GM18505 (cell line): ENCODE results near the gene MID1.

Experiments
- ATAC-seq: cut with Tn5 transposase; IDR thresholded peaks from one replicate; pipeline ENCODE4 v1.9.1; 2021; ENCODE audit not compliant: unreplicated experiment
- POLR2A ChIP-seq: IDR thresholded peaks from 4 replicates; pipeline ENCODE4 v1.6.1; 2011; ENCODE audit warnings: borderline replicate concordance; ENCODE audit not compliant: insufficient read depth, insufficient read length; ENCODE audit errors: extremely low read depth

MID1 gene

GRCh38 chrX:10433296-10433965 is 187.0 kb downstream of the MID1 start:
- ATAC-seq, result no peak
- TF ChIP-seq POLR2A, result no peak

DNA sequence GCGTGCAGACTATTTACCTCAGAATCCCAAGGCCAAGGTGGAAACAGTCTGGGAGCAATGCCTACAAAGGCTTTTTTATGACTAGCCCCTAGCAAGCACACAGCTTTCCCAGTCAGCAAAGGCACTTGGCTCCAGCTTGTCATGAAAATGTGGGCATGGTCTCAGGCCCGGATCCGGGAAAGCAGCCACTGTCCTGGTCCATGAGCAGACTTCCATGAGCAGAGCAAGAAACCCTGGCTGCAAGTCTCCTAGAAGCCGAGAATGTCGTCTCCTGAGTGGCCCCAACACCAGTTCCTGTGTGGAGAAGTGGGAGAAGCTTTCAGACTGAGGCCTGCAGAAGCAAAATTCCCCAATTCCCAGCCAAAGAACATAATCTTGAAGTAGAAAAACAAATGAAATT is 190.5 kb downstream of the MID1 start:
- ATAC-seq, result no peak
- no peak for TF ChIP-seq POLR2A

DNA sequence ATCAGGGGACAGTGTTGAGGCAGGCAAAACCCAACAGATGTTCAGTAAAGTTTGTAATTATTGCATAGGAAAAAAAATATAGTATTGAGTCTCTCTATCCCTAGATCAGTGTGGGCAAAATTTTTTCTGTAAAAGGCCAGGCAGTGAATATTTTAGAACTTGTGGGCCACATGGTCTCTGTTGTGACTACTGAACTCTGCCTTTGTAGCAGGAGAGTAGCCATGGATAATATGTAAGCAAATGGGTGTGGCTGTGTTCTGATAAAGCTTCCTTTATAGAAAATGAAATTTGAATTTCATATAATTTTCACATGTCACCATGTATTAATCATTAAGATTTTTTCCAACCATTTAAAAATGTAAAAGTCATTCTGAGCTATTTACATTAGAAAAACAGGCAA is 193.1 kb downstream of the MID1 start:
- ATAC-seq, result no peak
- TF ChIP-seq POLR2A, result no peak

DNA sequence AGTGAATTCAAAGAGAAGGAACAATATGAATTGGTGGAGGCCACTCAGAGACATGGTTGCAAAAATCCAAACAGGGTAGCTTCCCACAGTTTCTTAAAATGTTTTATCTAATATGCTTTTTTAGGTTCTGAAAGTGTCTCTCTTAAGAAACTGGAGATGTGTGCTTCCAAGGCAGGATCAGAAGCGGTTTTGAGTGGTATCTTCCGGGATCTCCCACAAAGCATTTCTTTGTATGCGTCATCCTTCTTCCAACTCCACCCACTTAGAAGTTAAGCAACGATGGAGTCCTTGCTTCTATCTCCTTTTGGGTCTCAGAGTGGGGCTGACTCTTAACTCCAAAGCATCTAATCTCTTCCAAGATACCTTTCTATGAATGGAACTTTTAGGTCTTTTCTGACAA is 196.7 kb downstream of the MID1 start:
- ATAC-seq, result no peak
- TF ChIP-seq POLR2A, result no peak

DNA sequence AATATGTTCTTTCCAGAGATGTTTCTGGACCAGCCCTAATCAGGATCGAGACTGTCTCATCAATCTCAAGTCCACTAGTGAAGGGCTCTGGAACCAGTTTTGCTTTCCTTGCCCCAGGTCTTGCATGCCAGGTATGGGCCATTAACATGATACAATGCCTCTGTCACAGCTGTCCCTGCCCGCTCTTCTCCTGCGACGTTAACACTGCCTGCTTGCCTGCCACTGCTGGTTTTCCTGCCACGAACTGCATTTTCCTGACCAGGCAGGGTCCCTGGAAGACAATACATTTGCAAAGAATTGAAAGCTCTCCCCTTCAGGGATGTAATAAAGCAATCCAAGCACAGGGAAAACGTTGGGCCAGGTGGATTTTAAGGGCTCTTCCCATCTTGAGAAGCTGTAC is 200.3 kb downstream of the MID1 start:
- no peak for TF ChIP-seq POLR2A
- no peak for ATAC-seq

DNA sequence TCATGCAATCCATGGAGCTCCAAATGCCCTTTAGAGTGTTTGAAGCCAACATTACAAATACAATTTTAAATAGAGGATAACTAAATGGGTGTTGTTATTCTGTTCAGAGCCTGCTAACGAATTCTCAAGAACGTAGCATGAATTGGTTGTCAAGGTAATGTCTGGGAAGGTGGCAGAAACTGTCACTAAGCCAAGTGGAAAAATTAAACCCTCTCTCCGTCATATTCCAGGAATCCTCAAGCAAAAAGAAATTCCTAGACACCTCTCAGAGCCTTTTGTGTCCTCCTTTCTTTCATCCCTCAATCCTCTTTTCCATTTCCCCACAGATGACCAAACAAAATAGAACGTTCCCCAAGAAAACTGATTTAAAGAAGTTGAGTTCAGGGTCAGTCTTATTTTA is 204.0 kb downstream of the MID1 start:
- no peak for TF ChIP-seq POLR2A
- ATAC-seq, result no peak

DNA sequence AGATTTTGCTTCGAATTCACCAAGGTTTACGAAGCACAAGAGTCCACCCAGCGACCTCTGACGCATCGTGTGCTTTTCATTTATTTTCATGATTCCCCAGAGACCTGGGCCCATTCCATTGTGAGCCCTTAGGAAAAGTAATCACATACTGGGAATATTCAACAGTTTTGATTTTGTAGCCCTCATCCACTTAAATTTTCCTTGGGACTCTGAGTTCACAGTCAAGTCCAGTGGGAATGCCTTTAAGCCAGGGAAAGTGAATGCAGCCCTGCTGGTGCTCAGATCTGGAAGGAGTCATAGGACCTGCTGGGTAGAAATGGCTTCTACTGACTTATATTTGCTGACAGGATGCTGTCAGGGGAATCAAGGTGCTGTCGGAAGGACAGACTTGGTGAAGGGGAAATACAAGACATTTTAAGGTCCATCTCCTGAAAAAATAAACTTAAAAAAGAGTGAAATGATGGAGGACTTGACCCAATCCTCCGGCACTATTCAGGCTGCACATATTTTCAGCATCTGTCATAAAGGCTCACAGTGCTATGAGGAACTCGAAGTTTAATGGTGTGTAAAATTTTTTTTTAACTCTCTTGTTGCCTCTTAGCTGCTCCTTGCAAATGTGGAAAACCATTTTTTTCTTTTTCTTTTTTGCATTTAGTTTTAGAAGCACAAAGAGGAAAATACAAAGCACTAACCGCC is 204.9 kb downstream of the MID1 start:
- no peak for TF ChIP-seq POLR2A
- no peak for ATAC-seq

GRCh38 chrX:10414862-10415261 is 205.5 kb downstream of the MID1 start:
- no peak for TF ChIP-seq POLR2A
- no peak for ATAC-seq

DNA sequence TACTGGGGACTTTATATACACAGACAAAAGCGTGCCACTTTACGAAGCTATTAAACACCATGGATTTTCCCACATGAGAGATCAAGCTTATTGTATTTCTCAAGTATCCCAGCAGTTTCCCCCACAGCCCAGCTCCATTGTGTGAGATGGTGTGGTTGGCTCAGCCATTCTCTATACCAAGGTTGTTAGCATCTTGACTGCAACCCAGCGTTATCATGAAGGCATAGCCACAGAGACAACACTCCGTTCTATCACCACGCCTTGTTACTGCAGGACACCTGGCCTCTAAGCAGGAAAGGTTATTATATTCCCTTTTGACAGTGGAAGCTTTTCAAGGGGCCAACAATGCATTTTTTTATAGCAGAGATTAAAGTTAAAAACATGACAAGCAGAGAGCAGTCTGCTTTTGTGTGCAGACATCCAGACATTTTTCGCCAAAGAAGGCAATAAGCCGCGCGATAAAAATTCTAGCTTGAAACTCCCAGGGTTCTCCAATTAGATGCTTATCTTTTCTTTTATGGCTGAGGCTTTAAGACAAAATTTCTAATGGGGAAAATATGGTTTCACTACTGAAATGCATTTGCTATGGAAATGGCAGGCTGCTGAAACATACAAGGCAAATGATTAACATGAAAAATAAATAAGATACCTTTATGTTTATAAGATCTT is 206.1 kb downstream of the MID1 start:
- ATAC-seq, result no peak
- TF ChIP-seq POLR2A, result no peak

DNA sequence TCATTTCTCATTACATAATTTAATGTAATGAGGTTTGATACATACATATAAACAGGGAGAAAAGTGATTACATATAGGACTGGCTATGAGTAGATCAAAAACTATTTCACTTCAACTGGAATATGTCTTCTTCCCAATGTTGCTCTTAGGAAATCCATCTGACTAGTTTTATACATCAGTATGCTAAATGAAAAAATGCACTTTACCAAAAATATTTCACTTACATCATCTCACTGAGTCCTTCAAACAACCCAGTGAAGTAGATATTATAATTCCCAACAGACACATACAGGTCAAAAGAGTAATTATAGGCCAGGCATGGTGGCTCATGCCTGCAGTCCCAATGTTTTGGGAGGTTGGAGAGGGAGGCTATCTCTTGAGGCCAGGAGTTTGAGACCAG is 215.9 kb downstream of the MID1 start:
- no peak for ATAC-seq
- TF ChIP-seq POLR2A, result no peak

DNA sequence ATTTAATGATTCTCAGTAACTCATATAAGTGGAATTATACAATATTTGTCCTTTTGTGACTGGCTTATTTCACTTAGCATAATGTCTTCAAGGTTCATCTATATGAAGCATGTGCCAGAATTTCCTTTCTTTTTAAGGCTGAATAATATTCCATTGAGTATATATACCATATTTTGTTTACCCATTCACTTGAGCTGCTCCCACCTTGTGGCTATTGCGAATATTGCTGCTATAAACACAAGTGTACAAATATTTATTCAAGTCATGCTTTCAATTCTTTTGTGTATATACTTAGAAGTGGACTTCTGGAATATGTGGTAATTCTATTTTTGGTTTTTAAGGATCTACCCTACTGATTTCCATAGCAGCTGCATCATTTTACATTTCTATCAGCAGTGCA is 219.1 kb downstream of the MID1 start:
- ATAC-seq, result no peak
- no peak for TF ChIP-seq POLR2A

- ATAC-seq, result no peak
- no peak for TF ChIP-seq POLR2A
Measured at GRCh38 chrX:10399043-10399741, 221.2 kb downstream of the MID1 start.

DNA sequence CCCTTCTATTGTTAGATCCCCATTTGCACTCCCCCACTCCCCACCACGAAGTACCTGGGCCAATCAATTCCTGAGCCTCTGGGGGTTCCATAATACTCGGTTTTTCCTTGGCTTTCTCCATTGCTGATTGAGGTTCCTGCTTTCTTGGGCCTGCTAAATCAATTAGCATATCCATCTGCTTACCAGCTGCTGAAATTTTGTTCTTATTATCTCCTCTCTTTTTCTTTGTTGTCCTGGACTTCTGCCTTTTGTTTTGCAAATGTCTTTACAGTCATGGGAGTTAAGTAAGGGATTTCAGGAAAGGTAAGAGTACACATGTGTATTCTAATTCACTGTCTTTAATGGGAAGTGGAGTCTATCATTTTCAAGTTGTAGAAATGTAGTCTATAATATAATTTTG is 222.2 kb downstream of the MID1 start:
- no peak for TF ChIP-seq POLR2A
- ATAC-seq, result no peak
